Measurements from ENCODE around the gene CASQ1.

Gene CASQ1

GRCh38 chr1:160251011-160251410, 60.6 kb downstream of the CASQ1 start:
- Mint-ChIP-seq H3K4me3 (no peak overlapping the region), H3K4me1 (peaks cover 11% of the 10 kb centered on the region), H3K27ac (ENCODE audit: low read depth) (peak overlapping the region; percentile 19), H3K9me3 (no peaks in the 10 kb centered on the region), H3K27me3 (no peaks in the 10 kb centered on the region), H3K36me3 (ENCODE audit: insufficient read depth) (peaks cover 14% of the 10 kb centered on the region)
- ATAC-seq (replicated peaks; ENCODE audit: extremely low read depth, poor library complexity, severe bottlenecking) (no peak), DNase-seq (ENCODE audit: low spot score in 2 of 2) (no peak)

All from central memory CD8-positive, alpha-beta T cell (primary cell).